B cell (primary cell): ENCODE results near the gene PPP1R16B. TPM values are rescaled to one million over a fixed set of nuclear protein-coding genes. Genes with fewer than 3 reads are reported as not detected.

Source experiments
- ATAC-seq: fragments of 200-7000 bp; cut with Tn5 transposase; one replicate; pipeline ENCODE4 v1.10.0; 2021; ENCODE audit warnings: low read depth, mild to moderate bottlenecking, moderate number of reproducible peaks, moderate library complexity
- CTCF ChIA-PET: fragments of 350-600 bp; sonication (Branson Sonifier 250); formaldehyde crosslinking; loops from one replicate; lab custom pipeline; 2021; ENCODE audit warnings: antibody characterized with exemption, inconsistent platforms; lab: Charles Lee
- POLR2A ChIA-PET: fragments of 350-600 bp; sonication (Branson Sonifier 250); formaldehyde crosslinking; loops from one replicate; lab custom pipeline; 2021; ENCODE audit warnings: antibody characterized with exemption; lab: Charles Lee
- DNase-seq: peaks from one replicate; pipeline ENCODE4 v3.0.0; 2013
- H2AFZ ChIP-seq: 2 replicates; pipeline ENCODE4 v1.6.1; 2012; ENCODE audit warnings: mild to moderate bottlenecking, low read depth, low read length; ENCODE audit not compliant: insufficient read depth, poor library complexity, severe bottlenecking
- H3K27ac ChIP-seq, 2 donors: 1 replicate in 1 of 2; 2 replicates in 1 of 2; pipeline ENCODE4 v1.5.1; 2012 to 2013; ENCODE audit warnings: low read length in 2 of 2, mild to moderate bottlenecking in 2 of 2, moderate library complexity in 1 of 2
- H3K27me3 ChIP-seq, 4 experiments: fragments of 200-600 bp in 1 of 4; sonication (generic) in 1 of 4; replicated peaks in 1 of 4; 1 replicate in 2 of 4; 2 replicates in 2 of 4; pipeline versions ENCODE4 v1.6.1 to v1.7.0; 2013 to 2016; ENCODE audit warnings: low read length in 3 of 4, mild to moderate bottlenecking in 2 of 4, mixed read lengths in 1 of 4, moderate library complexity in 1 of 4; ENCODE audit not compliant: insufficient read depth in 4 of 4, control insufficient read depth in 3 of 4; ENCODE audit errors: control extremely low read depth in 1 of 4
- H3K36me3 ChIP-seq, 2 experiments: replicated peaks in 1 of 2; 1 replicate in 1 of 2; 2 replicates in 1 of 2; pipeline versions ENCODE4 v1.6.1 to v1.7.1; 2013; ENCODE audit warnings: low read length in 1 of 2; ENCODE audit not compliant: insufficient read depth in 2 of 2, control insufficient read depth in 1 of 2; ENCODE audit errors: control extremely low read depth in 1 of 2, extremely low read depth in 1 of 2
- H3K4me1 ChIP-seq, 2 donors: fragments of 200-600 bp in 1 of 2; sonication (generic) in 1 of 2; 1 replicate in 1 of 2; 2 replicates in 1 of 2; pipeline versions ENCODE4 v1.5.1 to v1.6.1; 2013 to 2017; ENCODE audit warnings: low read length in 2 of 2; ENCODE audit not compliant: control insufficient read depth in 2 of 2, insufficient read depth in 2 of 2
- H3K4me2 ChIP-seq: replicated peaks from 2 replicates; pipeline ENCODE3; 2012; ENCODE audit warnings: mild to moderate bottlenecking, low read depth, low read length; ENCODE audit not compliant: poor library complexity, severe bottlenecking
- H3K4me3 ChIP-seq, 5 experiments: fragments of 200-600 bp in 1 of 5; sonication (generic) in 1 of 5; 1 replicate in 3 of 5; 2 replicates in 2 of 5; pipeline versions ENCODE4 v1.5.1 to v1.7.0; 2011 to 2016; ENCODE audit warnings: low read length in 4 of 5, mild to moderate bottlenecking in 4 of 5, low read depth in 2 of 5, control low read depth in 1 of 5, moderate library complexity in 1 of 5; ENCODE audit not compliant: insufficient read depth in 1 of 5; ENCODE audit errors: control extremely low read depth in 1 of 5, extremely low read depth in 1 of 5
- H3K79me2 ChIP-seq: fragments of 200-600 bp; sonication (generic); one replicate; pipeline ENCODE4 v1.6.0; 2016; ENCODE audit warnings: low read length; ENCODE audit not compliant: control insufficient read depth, insufficient read depth
- H3K9ac ChIP-seq: fragments of 200-600 bp; sonication (generic); 2 replicates; pipeline ENCODE4 v1.6.1; 2017; ENCODE audit warnings: mild to moderate bottlenecking, low read length, moderate library complexity
- H3K9me3 ChIP-seq, 3 donors: one replicate each; pipeline versions ENCODE4 v1.6.1 to v1.7.1; 2013; ENCODE audit warnings: low read length in 2 of 3; ENCODE audit not compliant: control insufficient read depth in 2 of 3, insufficient read depth in 1 of 3; ENCODE audit errors: control extremely low read depth in 1 of 3
- H4K20me1 ChIP-seq: 2 replicates; pipeline ENCODE4 v1.6.0; 2012; ENCODE audit warnings: mild to moderate bottlenecking, low read length; ENCODE audit not compliant: insufficient read depth, control insufficient read depth, poor library complexity, severe bottlenecking
- H3K27ac Mint-ChIP-seq: one replicate; pipeline ENCODE4 v1.8.0; 2021; ENCODE audit warnings: mixed read lengths
- H3K27me3 Mint-ChIP-seq: one replicate; pipeline ENCODE4 v1.8.0; 2021; ENCODE audit warnings: mixed read lengths
- H3K4me1 Mint-ChIP-seq: one replicate; pipeline ENCODE4 v1.8.0; 2021; ENCODE audit warnings: mixed read lengths
- H3K4me3 Mint-ChIP-seq: one replicate; pipeline ENCODE4 v1.8.0; 2021; ENCODE audit warnings: mixed read lengths
- H3K9me3 Mint-ChIP-seq: one replicate; pipeline ENCODE4 v1.8.0; 2022; ENCODE audit warnings: mixed read lengths; ENCODE audit not compliant: insufficient read depth
- EZH2 ChIP-seq: IDR thresholded peaks from 2 replicates; pipeline ENCODE4 v1.6.1; 2012; ENCODE audit warnings: borderline replicate concordance, low read depth, mild to moderate bottlenecking, moderate library complexity, low read length; ENCODE audit not compliant: insufficient read depth, poor library complexity, severe bottlenecking
- WGBS: methylation state at CpG from one replicate; pipeline ENCODE4 v1.1.5; 2013; ENCODE audit warnings: missing lambda C conversion rate; ENCODE audit not compliant: insufficient coverage; 5-methylcytosine and 5-hydroxymethylcytosine counted together
- intact Hi-C: fragments of 100-400 bp; cut with micrococcal nuclease; formaldehyde crosslinking; loops from one replicate; pipeline ENCODE4 v1.10.0; 2022
- polyA plus RNA-seq: library from polyadenylated mRNA; depleted of rRNA; stranded (reverse); fragments of >200 nt; gene quantifications from 2 replicates; pipeline ENCODE4 v1.2.3, GENCODE V29; 2012
- total RNA-seq, 2 donors: library from RNA; stranded (reverse); fragments of 120-200 nt in 1 of 2; gene quantifications; 1 replicate in 1 of 2; 2 replicates in 1 of 2; pipeline versions ENCODE4 v1.2.3 to v1.2.4, GENCODE V29; 2013 to 2022
- TF ChIP-seq, protein P1 (sequence below): fragments of 200-600 bp; IDR thresholded peaks from one replicate; pipeline ENCODE4 v1.8.0; 2022; ENCODE audit warnings: antibody characterized with exemption, mild to moderate bottlenecking

The PPP1R16B gene
- total and polyA plus RNA-seq, 2 donors (not counting 1 experiment from before 2014, with no cell fraction given): 58.8 to 108 TPM

DNA sequence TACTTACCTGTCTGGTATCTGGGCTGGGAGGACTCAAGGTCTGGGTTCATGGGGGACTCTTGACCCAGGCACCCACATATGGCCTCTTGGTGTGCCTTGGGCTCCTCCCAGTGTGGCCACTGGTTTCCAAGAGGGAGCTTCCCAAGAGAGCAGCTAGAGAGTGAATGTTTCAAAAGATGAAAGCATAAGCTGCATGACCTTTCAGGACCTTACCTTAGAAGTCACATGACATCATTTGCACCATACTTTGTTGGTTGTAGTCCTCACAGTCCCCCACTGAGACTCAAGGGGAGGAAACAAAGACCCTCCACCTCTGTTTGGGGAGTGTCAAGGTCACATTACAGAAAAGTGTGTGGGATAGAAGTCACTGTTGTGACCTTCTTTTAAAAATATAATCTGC, 43.3 kb upstream of the PPP1R16B start:
- DNase-seq: no peak
- Mint-ChIP-seq H3K4me1 (no peaks in the 10 kb centered on the region), H3K4me3 (no peak overlapping the region), H3K27me3 (no peaks in the 10 kb centered on the region), H3K27ac (no peak overlapping the region), H3K9me3 (no peaks in the 10 kb centered on the region)
- Histone ChIP-seq H3K79me2 (no peaks in the 10 kb centered on the region), H3K4me1 (no peaks in the 10 kb centered on the region), H3K9me3 (no peaks in the 10 kb centered on the region), H3K4me2 (no peak overlapping the region), H3K9ac (no peak overlapping the region), H3K27me3 (no peaks in the 10 kb centered on the region), H4K20me1 (no peaks in the 10 kb centered on the region), H3K36me3 (peaks cover 2 to 77% of the 10 kb centered on the region in 2 experiments), H3K4me3 (no peak overlapping the region), H2AFZ (no peak overlapping the region), H3K27ac (no peak overlapping the region)
- ChIA-PET POLR2A (no interaction called here), CTCF (no interaction called here)
- no peak for ATAC-seq
- intact Hi-C loops: no loop called here
- TF ChIP-seq, protein P1, sequence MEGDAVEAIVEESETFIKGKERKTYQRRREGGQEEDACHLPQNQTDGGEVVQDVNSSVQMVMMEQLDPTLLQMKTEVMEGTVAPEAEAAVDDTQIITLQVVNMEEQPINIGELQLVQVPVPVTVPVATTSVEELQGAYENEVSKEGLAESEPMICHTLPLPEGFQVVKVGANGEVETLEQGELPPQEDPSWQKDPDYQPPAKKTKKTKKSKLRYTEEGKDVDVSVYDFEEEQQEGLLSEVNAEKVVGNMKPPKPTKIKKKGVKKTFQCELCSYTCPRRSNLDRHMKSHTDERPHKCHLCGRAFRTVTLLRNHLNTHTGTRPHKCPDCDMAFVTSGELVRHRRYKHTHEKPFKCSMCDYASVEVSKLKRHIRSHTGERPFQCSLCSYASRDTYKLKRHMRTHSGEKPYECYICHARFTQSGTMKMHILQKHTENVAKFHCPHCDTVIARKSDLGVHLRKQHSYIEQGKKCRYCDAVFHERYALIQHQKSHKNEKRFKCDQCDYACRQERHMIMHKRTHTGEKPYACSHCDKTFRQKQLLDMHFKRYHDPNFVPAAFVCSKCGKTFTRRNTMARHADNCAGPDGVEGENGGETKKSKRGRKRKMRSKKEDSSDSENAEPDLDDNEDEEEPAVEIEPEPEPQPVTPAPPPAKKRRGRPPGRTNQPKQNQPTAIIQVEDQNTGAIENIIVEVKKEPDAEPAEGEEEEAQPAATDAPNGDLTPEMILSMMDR: no peak
- TF ChIP-seq EZH2: no peak

DNA sequence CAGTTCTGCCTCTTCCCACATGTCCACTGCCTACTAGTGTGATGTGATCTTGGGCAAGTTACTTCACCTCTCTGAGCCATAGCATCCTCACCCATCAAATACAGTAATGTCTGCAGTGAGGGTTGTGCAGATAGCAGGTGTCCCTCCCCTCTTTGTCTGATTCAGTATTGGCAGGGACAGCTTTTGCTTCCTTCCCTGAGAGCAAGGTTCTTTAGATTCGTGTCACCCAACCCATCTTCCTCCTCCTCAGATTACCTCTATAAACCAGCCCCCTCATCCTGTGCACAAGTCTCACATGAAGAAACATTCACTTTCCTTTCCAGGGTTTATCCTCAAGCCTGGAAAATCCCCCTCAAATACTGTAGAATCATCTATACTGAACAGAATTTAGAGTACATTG, 41.9 kb upstream of the PPP1R16B start:
- H3K4me2 ChIP-seq: no peak overlapping the region
- peaks cover 0 to 81% of the 10 kb centered on the region in 2 experiments for H3K36me3 ChIP-seq
- no peaks in the 10 kb centered on the region for H3K4me1 ChIP-seq
- H4K20me1 ChIP-seq: no peaks in the 10 kb centered on the region
- no peaks in the 10 kb centered on the region for H3K79me2 ChIP-seq
- no peaks in the 10 kb centered on the region for H3K27me3 ChIP-seq
- Mint-ChIP-seq H3K4me1 (no peaks in the 10 kb centered on the region), H3K27me3 (no peaks in the 10 kb centered on the region), H3K4me3 (no peak overlapping the region), H3K9me3 (no peaks in the 10 kb centered on the region), H3K27ac (no peak overlapping the region)
- POLR2A ChIA-PET: no interaction called here
- WGBS: 67% methylated on average over 1 of the region's 1 CpG
- no peak for DNase-seq
- intact Hi-C loops: no loop called here
- CTCF ChIA-PET: interaction anchor here (0.5 kb wide), 1 partner anchor 186 kb away, joined by 3 read pairs; no protein-coding TSS in a partner anchor
- H2AFZ ChIP-seq: no peak overlapping the region
- H3K9me3 ChIP-seq: no peaks in the 10 kb centered on the region
- H3K27ac ChIP-seq: no peak overlapping the region
- TF ChIP-seq EZH2: no peak
- TF ChIP-seq, protein P1: no peak
- no peak overlapping the region for H3K4me3 ChIP-seq
- H3K9ac ChIP-seq: no peak overlapping the region
- ATAC-seq: no peak
